HG02943 (cell line): ENCODE data around the gene NPW.
A peak's percentile ranks its signal among the peaks of the same experiment; 100 is the strongest.

Experiments
- ATAC-seq: cut with Tn5 transposase; IDR thresholded peaks from one replicate; pipeline ENCODE4 v1.9.1; 2021; ENCODE audit warnings: mild to moderate bottlenecking, low read depth, moderate library complexity; ENCODE audit not compliant: unreplicated experiment

The NPW gene

GRCh38 chr16:2045965-2046892, 26.6 kb downstream of the NPW start:
- ATAC-seq: no peak

GRCh38 chr16:2046893-2047329, 27.3 kb downstream of the NPW start:
- no peak for ATAC-seq

DNA sequence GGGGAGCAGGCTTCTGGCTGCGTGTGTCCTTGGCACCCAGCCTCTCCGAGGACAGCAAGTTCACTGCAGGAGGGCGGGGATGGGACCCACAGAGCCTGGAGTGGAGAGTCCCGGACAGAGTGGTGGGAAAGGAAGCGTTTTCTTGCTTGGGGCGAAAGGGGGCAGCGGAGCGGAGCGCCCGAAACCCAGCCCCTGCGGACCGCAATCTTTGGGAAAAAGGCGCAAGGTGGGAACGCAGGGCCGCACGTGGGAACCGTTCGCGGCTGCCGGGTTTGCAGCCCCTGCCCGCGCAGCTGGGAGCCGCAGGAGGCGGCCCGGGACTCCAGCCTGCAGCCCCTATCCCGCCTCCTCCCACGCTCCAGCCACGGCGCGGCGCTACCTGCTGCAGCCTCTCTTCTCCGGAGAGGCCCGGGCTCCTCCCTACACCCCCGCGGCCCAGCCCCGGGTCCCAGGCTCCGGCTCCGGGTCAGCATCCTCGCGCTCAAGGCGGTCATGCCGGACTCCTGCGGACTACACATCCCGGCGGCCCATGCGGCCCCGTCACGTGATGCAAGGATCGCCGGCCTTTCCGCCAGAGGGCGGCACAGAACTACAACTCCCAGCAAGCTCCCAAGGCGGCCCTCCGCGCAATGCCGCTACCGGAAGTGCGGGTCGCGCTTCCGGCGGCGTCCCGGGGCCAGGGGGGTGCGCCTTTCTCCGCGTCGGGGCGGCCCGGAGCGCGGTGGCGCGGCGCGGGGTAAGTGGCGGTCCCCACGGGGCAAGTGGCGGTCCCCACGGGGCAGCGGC, 27.9 kb downstream of the NPW start, which contains the start of the genes NTHL1 and TSC2:
NTHL1 (minus strand) TSS at position 505 of the 786 bp plus-strand sequence; CDS start at position 494, 11 bp downstream.
TSC2 (plus strand) TSS at position 656 of the 786 bp plus-strand sequence. CDS start 631 bp downstream, outside the sequence.
- peak; percentile 93 for ATAC-seq

DNA sequence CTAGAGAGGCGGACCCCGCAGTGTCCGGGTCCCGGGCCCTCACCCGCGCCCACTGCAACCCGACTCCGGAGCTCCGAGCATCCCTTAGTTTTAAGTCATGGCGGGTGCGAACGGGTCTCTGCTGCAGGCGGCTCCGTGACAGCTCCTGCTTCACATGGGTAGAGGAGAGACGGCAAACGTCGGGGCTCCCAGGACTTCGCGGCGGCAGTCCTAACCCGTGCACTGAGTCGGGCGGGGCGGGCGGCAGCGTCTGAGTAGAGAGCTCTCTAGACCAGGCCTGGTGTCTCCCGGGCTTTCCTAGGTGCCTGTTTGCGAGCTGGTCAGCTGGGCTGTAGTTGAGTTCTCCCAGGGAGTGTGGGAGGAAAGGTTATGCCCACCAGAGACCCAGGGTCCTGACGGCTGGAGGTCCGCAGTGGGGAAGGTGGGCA, 28.5 kb downstream of the NPW start:
- ATAC-seq: peak; percentile 6

- ATAC-seq: no peak
These were observed 33.6 kb downstream of the NPW start for GRCh38 chr16:2053211-2053610.

- no peak for ATAC-seq
These were observed 34.3 kb downstream of the NPW start for GRCh38 chr16:2053897-2054296.

GRCh38 chr16:2054543-2055245, 35.1 kb downstream of the NPW start:
- ATAC-seq: no peak

GRCh38 chr16:2056077-2056476, 36.5 kb downstream of the NPW start:
- ATAC-seq: no peak

DNA sequence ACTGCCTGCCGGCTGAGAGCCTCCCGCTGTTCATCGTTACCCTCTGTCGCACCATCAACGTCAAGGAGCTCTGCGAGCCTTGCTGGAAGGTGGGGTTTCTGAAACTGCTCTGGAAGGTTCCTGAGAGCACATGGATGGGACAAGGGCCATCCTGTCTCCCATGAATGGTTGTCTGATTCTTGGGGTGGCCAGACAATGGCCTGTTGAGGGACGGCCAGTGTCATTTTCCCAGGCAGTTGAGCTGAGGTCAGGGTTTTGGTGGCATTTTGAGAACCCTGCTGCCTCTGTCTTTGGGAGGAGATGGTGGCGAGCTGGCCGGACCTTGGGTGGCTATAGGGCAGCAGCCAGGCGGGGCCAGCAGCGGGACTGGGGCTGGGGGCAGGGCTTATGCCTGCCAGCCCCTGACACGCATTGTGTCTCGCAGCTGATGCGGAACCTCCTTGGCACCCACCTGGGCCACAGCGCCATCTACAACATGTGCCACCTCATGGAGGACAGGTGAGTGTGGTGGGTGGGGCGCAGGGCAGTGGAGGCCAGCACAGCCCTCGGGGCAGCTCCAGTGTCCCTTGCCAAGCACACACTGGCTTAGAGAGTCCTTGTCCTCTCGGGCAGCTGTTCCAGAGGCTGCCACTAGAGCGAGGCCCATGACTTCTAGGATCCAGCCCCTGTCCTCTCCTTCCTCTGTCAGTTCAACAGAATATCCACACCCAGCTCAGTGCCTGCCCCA, 37.3 kb downstream of the NPW start:
- no peak for ATAC-seq

- ATAC-seq: no peak
These were observed 37.9 kb downstream of the NPW start for GRCh38 chr16:2057438-2057837.

GRCh38 chr16:2058420-2058819, 38.8 kb downstream of the NPW start:
- ATAC-seq: no peak

GRCh38 chr16:2058872-2059271, 39.3 kb downstream of the NPW start:
- ATAC-seq: no peak

GRCh38 chr16:2060346-2060745, 40.8 kb downstream of the NPW start:
- no peak for ATAC-seq

DNA sequence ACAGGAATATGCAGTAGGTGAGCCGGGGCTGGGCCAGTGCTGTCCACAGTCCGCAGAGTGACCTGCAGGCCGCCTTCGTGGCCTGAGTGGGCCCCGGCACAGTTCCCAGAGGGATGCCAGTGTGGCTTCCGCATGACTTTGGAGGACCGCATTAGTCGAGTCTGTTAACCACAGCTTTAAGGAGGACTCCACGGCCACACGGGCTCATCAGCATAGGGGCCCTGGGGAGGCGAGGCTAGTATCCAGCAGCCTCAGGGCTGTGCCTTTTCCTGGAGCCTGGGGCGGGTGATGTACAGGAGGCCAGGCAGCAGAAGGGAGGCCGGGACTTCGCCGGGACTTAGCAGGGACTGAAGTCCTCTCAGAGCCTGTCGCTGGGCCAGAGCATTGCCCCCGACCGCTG, 41.4 kb downstream of the NPW start:
- ATAC-seq: no peak

GRCh38 chr16:2061526-2061925, 41.9 kb downstream of the NPW start:
- ATAC-seq: no peak

DNA sequence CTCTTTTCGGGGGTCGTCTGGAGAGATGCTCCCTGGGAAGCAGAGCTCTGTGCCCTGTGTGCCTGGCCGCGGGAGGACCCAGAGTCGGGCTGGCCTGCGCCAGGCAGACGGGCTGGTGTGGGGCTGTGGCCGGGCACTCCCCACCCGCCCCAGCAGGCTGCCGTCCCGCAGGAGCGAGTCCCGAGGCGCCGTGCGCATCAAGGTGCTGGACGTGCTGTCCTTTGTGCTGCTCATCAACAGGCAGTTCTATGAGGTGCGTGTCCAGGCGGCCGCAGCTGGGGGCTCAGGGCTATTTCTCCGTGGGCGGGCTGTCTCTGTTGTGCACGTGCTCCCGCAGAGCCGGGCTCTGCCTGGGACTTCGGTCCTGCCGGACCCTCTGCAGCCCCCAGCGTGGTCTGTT, 43.2 kb downstream of the NPW start:
- no peak for ATAC-seq

DNA sequence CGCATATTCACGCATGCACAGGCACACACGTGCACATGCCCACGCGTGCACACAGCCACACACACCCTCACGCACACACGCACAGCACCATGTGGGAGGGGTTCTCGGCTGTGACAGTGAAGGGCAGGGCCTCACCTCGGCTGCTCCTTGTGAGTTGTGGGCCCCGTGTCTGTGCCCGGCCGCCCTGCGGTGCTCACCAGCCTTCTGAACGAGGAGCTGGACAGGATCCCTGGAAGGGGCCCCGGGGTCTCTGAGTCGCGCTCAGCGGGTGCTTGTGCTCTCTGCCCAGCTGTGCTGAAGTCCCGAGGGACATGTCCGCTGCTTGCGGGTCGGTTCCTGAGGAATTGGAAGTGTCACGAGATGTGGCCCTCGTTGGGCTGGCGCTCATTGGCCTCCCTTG, 44.3 kb downstream of the NPW start:
- no peak for ATAC-seq

DNA sequence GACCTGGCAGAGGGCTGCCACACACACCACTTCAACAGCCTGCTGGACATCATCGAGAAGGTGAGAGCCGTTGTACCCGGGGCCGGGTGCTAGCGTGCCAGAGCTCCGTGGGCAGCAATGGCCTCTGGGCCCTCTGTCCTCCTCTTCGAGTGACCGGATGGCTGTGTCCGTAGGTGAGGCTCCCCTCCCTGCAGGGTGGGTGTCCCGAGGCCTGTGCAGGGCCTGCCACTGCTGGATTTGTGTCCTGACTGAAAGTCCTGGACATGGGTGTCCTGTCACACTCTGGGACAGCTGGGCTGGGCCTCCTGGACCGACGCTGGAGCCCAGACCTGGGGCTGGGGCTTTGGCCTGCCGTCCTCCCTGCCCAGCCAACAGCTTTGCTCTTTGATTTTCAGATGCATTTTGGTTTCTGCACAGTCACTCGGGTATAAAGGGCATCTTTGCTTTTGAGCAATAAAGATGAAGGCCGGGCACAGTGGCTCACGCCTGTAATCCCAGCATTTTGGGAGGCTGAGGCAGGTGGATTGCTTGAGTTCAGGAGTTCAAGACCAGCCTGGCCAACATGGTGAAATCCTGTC, 44.9 kb downstream of the NPW start:
- no peak for ATAC-seq

- ATAC-seq: no peak
These were observed 46.6 kb downstream of the NPW start for GRCh38 chr16:2066139-2066538.
